HG03060 (cell line): Measurements from ENCODE around the gene GIMAP1.
"Not testable (repeated sequence)": the region's sequence is repeated elsewhere in the genome, so short reads cannot be mapped to it uniquely, and the experiment has no call there.

Source experiments
- ATAC-seq: cut with Tn5 transposase; IDR thresholded peaks from one replicate; pipeline ENCODE4 v1.9.1; 2021; ENCODE audit warnings: low read depth, moderate number of reproducible peaks; ENCODE audit not compliant: unreplicated experiment

GIMAP1 gene

GRCh38 chr7:150716368-150716767, at the start of gene GIMAP1:
Gene GIMAP1, plus strand, starts transcription at chr7:150716613. Its CDS starts 2,435 bp downstream, at chr7:150719048.
- no peak for ATAC-seq

- ATAC-seq = no peak
Measured at GRCh38 chr7:150668472-150668911, 47.9 kb upstream of the GIMAP1 start.

DNA sequence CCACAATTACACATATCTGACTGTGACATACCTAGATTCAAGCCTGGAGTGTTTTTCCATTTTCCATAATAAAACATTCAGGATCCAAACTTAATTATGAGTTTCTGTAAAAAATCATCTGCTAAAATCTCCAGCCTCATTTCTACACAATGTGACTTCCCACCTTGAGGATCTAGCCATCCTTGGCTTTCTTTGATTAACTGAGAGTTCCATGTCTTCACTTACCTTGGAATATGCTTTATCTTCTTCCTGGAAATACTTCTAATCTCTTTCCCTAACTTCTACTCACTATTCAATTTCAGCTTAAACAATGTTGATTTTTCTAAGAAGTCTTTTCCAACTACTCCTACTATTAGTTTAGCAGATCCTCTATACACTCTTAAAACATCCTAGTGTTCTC, 47.4 kb upstream of the GIMAP1 start:
- ATAC-seq = no peak

DNA sequence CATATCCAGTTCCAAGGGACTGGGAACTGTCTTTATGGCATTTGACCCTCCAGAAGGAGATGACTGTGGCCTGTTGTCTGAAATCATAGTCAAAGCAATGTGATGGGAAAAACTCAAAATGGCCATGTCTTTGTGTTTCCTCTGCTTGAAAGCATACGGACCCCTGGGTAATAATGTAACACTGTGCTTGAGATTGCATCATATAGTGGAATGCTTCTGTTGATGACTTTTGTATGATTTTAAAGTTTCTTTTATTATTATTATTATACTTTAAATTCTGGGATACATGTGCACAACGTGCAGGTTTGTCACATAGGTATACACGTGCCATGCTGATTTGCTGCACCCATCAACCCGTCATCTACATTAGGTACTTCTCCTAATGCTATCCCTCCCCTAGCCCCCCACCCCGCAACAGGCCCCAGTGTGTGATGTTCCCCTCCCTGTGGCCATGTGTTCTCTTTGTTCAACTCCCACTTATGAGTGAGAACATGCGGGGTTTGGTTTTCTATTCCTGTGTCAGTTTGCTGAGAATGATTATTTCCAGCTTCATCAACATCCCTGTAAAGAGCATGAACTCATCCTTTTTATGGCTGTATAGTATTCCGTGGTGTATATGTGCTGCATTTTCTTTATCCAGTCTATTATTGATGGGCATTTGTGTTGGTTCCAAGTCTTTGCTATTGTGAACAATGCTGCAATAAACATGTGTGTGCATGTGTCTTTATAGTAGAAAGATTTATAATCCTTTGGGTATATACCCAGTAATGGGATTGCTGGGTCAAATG, 44.4 kb upstream of the GIMAP1 start:
- ATAC-seq = not testable (repeated sequence)

DNA sequence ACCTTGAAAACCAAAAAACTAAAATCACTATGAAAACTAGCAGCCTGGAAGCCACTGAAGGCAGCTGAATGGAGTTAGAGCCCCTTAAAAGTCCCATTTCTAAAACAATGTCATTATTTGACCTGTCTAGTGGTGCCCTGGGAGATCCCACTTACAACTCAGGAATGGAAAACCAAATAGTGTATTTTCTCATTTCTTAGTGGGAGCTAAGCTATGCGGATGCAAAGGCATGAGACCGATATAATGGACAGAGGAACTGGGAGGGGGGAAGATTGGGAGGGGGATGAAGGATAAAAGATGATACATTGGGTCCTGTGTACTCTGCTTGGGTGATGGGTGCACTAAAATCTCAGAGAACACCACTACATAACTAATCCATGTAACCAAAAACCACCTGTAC, 40.7 kb upstream of the GIMAP1 start:
- no peak for ATAC-seq

- not testable (repeated sequence) for ATAC-seq
Measured at GRCh38 chr7:150676276-150676675, 40.1 kb upstream of the GIMAP1 start.

DNA sequence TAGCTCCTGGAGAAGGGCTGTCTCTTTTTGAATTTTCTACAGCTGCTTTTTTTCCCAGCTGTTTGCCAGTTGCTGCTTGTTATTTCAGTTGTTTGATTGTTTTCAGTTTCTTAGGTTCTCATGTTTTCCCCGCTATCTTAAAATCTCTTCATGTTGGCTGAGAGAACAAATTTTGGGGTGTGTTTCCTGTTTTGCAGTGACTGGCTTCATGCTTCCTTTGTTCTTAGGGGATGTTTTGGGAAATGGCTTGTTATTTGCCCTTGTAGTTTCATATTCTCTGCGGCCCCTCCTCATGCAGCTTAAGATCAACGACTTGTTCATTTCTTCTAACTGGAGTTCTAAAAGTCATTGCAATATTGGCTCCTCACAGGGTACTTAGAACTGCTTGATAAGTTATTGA, 39.6 kb upstream of the GIMAP1 start:
- not testable (repeated sequence) for ATAC-seq

DNA sequence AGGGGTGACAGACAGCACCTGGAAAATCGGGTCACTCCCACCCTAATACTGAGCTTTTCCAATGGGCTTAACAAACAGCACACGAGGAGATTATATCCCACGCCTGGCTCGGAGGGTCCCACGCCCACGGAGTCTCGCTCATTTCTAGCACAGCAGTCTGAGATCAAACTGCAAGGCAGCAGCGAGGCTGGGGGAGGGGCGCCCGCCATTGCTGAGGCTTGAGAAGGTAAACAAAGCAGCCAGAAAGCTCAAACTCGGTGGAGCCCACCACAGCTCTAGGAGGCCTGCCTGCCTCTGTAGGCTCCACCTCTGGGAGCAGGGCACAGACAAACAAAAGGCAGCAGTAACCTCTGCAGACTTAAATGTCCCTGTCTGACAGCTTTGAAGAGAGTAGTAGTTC, 37.8 kb upstream of the GIMAP1 start:
- ATAC-seq = not testable (repeated sequence)

DNA sequence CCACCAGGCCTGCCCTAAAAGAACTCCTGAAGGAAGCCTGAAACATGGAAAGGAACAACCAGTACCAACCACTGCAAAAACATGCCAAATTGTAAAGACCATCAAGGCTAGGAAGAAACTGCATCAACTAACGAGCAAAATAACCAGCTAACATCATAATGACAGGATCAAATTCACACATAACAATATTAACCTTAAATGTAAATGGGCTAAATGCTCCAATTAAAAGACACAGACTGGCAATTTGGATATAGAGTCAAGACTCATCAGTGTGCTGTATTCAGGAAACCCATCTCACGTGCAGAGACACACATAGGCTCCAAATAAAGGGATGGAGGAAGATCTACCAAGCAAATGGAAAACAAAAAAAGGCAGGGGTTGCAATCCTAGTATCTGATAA, 36.0 kb upstream of the GIMAP1 start:
- ATAC-seq = not testable (repeated sequence)

- ATAC-seq = peak; percentile 75
Measured at GRCh38 chr7:150685219-150686029, 31.0 kb upstream of the GIMAP1 start, which contains the start of gene GIMAP2. Gene GIMAP2, plus strand, starts transcription at chr7:150685706. Its CDS starts 1,354 bp downstream, at chr7:150687060.

DNA sequence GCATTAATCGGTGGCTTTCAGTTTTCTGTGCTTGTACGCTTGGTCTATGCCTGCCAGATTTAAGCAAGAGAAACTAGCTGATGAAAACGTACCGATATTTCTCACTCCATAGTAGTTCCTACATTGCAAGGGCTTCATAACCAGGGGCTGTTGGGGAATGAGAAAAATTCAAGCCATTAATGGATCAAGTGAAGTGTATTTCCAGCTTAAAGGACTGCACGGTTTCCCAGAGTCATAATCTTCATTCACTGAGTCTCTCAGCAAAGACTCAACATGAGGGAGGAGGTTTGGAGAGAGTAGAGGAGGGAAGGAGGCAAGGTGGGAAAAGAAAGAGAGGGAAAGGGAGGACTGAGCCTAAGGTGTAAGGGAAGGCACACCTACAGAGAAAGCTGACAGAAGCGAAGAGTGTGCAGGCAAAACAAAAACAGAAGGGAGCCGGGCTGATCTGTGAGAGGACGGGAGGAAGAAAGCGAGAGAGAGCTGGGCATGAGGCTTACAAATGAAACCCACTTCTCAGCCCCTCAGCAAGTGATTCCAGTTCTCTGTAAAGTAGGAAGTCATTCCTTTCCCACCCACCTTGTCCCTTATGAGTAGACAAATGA, 30.3 kb upstream of the GIMAP1 start:
- ATAC-seq = no peak

DNA sequence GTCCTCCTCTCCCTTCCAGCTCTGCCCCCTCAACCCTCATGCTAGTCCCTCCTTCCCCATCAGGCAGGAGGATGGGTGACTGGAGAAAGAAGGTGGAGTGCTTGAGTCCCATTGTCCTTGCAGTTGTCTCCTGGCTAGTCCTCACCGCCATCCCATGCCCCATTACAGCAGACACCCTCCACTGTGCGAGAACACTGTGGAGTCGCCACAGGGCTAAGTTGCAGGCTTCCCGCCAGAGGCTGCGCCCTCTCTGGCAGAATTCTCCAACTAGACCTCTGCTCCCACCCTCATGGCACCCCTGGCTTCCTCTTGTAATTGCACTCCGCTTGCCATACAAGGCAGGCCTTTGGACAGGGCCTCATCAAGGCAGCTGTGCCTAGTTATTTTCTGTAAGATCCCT, 27.8 kb upstream of the GIMAP1 start:
- no peak for ATAC-seq

- ATAC-seq = no peak
Measured at GRCh38 chr7:150695654-150696053, 20.8 kb upstream of the GIMAP1 start.

DNA sequence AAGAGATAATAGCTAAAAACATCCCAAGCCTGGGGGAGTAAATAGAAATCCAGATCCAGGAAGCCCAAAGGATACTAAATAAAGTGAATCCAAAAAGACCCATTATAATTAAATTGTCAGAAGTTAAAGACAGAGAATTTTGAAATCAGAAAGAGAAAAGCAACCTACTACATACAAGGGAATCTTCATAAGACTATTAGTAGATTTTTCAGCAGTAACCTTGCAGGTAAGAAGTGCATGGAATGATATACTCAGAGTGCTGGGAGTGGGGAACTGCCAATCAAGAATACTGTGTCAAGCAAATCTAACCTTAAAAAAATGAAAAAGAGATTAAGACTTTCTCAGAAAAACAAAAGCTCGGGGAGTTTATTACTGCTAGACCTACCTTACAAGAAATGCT, 13.2 kb upstream of the GIMAP1 start:
- no peak for ATAC-seq

DNA sequence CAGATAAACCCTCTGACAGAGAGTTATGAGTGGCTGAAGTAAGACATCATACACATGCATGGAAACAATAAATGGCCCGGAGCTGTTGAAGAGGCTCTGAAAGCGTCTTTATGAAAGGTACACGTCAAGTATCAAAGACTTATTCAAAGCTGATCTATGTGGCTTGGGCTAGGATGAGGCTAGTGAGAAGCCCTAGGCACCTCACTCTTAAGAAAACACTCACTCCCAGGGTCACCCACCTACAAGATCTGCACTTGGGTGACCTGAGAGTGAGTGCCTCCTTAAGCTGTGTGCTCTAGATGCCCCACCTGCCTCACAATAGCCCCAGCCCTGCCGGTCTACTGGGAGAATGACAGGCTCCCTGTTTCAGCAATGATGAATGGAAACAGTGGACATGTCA, 1.1 kb upstream of the GIMAP1 start:
- ATAC-seq = no peak

DNA sequence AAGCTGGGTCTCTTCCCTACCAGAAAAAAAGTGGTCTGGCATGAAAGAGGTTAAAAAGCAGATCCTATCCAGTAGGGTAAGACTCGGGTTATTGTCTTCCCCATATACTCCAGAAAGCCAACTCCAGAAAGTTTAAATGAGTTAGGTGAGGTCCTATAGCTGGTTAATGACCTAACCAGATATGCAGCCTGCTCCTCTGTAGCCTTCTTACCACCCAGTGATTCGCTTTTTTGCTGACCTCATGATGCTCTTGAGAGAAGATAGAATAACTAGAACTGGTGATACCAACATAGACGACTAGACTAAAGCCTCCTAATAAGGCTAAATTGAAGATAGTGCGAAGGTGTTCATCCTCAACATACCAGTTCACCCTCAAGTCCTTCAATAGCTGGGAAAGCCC, 675 bp upstream of the GIMAP1 start:
- ATAC-seq = no peak

- ATAC-seq = no peak
Measured at GRCh38 chr7:150716939-150717338, 526 bp downstream of the GIMAP1 start.

GRCh38 chr7:150717814-150718420, 1.5 kb downstream of the GIMAP1 start:
- no peak for ATAC-seq

DNA sequence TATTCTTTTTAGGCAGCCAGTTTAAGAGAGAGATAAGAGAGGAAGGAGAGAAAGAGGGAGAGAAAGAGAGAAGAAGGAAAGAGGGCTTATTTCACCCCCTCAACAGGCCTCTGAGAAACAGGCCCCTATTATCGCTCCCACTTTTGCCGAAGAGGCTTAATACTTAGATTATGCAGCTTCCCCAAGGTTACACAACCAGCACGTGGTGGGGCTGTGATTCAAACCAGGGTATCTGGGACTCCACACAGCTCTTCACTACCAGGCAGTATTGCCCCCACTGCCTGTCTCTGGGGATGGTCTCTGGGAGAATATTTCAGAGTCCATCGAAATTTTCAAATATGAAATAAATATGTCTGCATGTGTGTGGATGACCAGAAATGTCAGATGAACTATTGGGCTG, 3.0 kb downstream of the GIMAP1 start:
- ATAC-seq = no peak

DNA sequence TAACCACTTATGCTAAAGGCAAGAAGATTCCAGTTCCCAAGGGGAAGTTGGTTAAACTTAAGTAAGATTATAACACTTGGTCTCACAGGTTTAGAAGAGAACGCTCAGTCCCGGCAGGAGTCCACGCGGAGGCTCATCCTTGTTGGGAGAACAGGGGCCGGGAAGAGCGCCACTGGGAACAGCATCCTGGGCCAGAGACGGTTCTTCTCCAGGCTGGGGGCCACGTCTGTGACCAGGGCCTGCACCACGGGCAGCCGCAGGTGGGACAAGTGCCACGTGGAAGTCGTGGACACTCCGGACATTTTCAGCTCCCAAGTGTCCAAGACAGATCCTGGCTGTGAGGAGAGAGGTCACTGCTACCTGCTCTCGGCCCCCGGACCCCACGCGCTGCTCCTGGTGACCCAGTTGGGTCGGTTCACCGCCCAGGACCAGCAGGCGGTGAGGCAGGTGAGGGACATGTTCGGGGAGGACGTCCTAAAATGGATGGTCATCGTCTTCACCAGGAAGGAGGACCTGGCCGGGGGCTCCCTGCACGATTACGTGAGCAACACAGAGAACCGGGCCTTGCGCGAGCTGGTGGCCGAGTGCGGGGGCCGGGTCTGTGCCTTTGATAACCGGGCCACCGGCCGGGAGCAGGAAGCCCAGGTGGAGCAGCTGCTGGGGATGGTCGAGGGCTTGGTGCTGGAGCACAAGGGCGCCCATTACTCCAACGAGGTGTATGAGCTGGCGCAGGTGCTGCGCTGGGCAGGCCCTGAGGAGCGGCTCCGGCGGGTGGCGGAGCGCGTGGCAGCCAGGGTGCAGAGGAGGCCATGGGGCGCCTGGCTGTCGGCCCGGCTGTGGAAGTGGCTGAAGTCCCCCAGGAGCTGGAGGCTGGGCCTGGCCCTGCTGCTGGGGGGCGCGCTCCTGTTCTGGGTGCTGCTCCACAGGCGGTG, 3.8 kb downstream of the GIMAP1 start:
- ATAC-seq = no peak
